Measurements from ENCODE around the gene KAT5. TPM values are rescaled to one million over a fixed set of nuclear protein-coding genes. Genes with fewer than 3 reads are reported as not detected.

The KAT5 gene
- total RNA-seq, 1 experiment from 2014 or later = 37.6 TPM

- H3K4me3 Mint-ChIP-seq (ENCODE audit: unreplicated experiment) = no peak overlapping the region
- H3K27ac Mint-ChIP-seq (ENCODE audit: low read depth, unreplicated experiment) = no peak overlapping the region
- peaks cover 17% of the 10 kb centered on the region for H3K36me3 Mint-ChIP-seq (ENCODE audit: insufficient read depth, unreplicated experiment)
- no peak for TF ChIP-seq CTCF (IDR thresholded peaks at IDR 0.05; ENCODE audit: unreplicated experiment)
- H3K4me1 Mint-ChIP-seq (ENCODE audit: insufficient read depth, unreplicated experiment) = no peaks in the 10 kb centered on the region
- H3K9me3 Mint-ChIP-seq (ENCODE audit: unreplicated experiment) = no peaks in the 10 kb centered on the region
- intact Hi-C loops (cut with micrococcal nuclease) = no loop called here
- no TSS peak for BruUV-seq (replicated peaks)
- H3K27me3 Mint-ChIP-seq (ENCODE audit: insufficient read depth, unreplicated experiment) = no peaks in the 10 kb centered on the region
- CTCF ChIA-PET = interaction anchor here (0.6 to 0.7 kb wide), 3 partner anchors 80 to 176 kb away, joined by 3 read pairs; no protein-coding TSS in a partner anchor
- DNase-seq (ENCODE audit: unreplicated experiment) = no peak
- POLR2A ChIA-PET = no interaction called here
Measured at GRCh38 chr11:65708451-65708850, 3.6 kb upstream of the KAT5 start.

GRCh38 chr11:65709661-65710060 lies 2.4 kb upstream of the KAT5 start:
- BruUV-seq (replicated peaks) = no TSS peak
- ChIA-PET CTCF (interaction anchor here (0.6 to 0.7 kb wide), 2 partner anchors 21 to 109 kb away, joined by 3 read pairs; no protein-coding TSS in a partner anchor), POLR2A (interaction anchor here (0.6 kb wide), 1 partner anchor 222 kb away, joined by 3 read pairs; no protein-coding TSS in a partner anchor)
- Mint-ChIP-seq H3K27me3 (ENCODE audit: insufficient read depth, unreplicated experiment) (no peaks in the 10 kb centered on the region), H3K36me3 (ENCODE audit: insufficient read depth, unreplicated experiment) (peaks cover 28% of the 10 kb centered on the region), H3K9me3 (ENCODE audit: unreplicated experiment) (no peaks in the 10 kb centered on the region), H3K27ac (ENCODE audit: low read depth, unreplicated experiment) (no peak overlapping the region), H3K4me1 (ENCODE audit: insufficient read depth, unreplicated experiment) (no peaks in the 10 kb centered on the region), H3K4me3 (ENCODE audit: unreplicated experiment) (no peak overlapping the region)
- TF ChIP-seq CTCF (IDR thresholded peaks at IDR 0.05; ENCODE audit: unreplicated experiment) = no peak
- DNase-seq (ENCODE audit: unreplicated experiment) = no peak
- intact Hi-C loops (cut with micrococcal nuclease) = no loop called here

- TF ChIP-seq CTCF (IDR thresholded peaks at IDR 0.05; ENCODE audit: unreplicated experiment) = no peak
- Mint-ChIP-seq H3K36me3 (ENCODE audit: insufficient read depth, unreplicated experiment) (peaks cover 36% of the 10 kb centered on the region), H3K4me3 (ENCODE audit: unreplicated experiment) (no peak overlapping the region), H3K27ac (ENCODE audit: low read depth, unreplicated experiment) (no peak overlapping the region), H3K4me1 (ENCODE audit: insufficient read depth, unreplicated experiment) (no peaks in the 10 kb centered on the region), H3K27me3 (ENCODE audit: insufficient read depth, unreplicated experiment) (no peaks in the 10 kb centered on the region), H3K9me3 (ENCODE audit: unreplicated experiment) (no peaks in the 10 kb centered on the region)
- ChIA-PET POLR2A (interaction anchor here (1.1 to 2.7 kb wide), 2 partner anchors 107 to 111 kb away, joined by 5 to 42 read pairs; no protein-coding TSS in a partner anchor), CTCF (interaction anchor here (0.6 to 5.2 kb wide), 9 partner anchors 10 to 178 kb away, joined by 3 to 69 read pairs (median 9); partner anchors contain the start of genes AP5B1, FIBP and RNASEH2C)
- intact Hi-C loops (cut with micrococcal nuclease) = no loop called here
- no peak for DNase-seq (ENCODE audit: unreplicated experiment)
- no TSS peak for BruUV-seq (replicated peaks)
Measured at GRCh38 chr11:65710421-65710820, 1.6 kb upstream of the KAT5 start.

- intact Hi-C loops (cut with micrococcal nuclease) = no loop called here
- ChIA-PET POLR2A (interaction anchor here (0.5 to 2.8 kb wide), 37 partner anchors 9 to 339 kb away, joined by 3 to 42 read pairs (median 5); partner anchors contain the start of genes AP5B1, BANF1, CCDC85B and CFL1), CTCF (interaction anchor here (0.7 to 5.2 kb wide), 19 partner anchors 8 to 368 kb away, joined by 3 to 69 read pairs (median 7); partner anchors contain the start of genes AP5B1, FIBP, MUS81 and RELA)
- Mint-ChIP-seq H3K27me3 (ENCODE audit: insufficient read depth, unreplicated experiment) (no peaks in the 10 kb centered on the region), H3K4me1 (ENCODE audit: insufficient read depth, unreplicated experiment) (peaks cover 4% of the 10 kb centered on the region), H3K9me3 (ENCODE audit: unreplicated experiment) (no peaks in the 10 kb centered on the region), H3K27ac (ENCODE audit: low read depth, unreplicated experiment) (peak overlapping the region; percentile 99), H3K36me3 (ENCODE audit: insufficient read depth, unreplicated experiment) (peaks cover 55% of the 10 kb centered on the region), H3K4me3 (ENCODE audit: unreplicated experiment) (peak overlapping the region; percentile 80)
- DNase-seq (ENCODE audit: unreplicated experiment) = no peak
- no peak for TF ChIP-seq CTCF (IDR thresholded peaks at IDR 0.05; ENCODE audit: unreplicated experiment)
- TSS peak; percentile 60 for BruUV-seq (replicated peaks)
Measured at GRCh38 chr11:65712633-65713076, 603 bp downstream of the KAT5 start.

Measured in MCF 10A (cell line).